Stimulated activated CD8-positive, alpha-beta memory T cell treated with anti-CD3 and anti-CD28 coated beads, Interleukin-15, amount 100 ng/mL, for 48 hours (primary cell): ENCODE results near the gene KRTAP2-2.

ENCODE experiments used
- DNase-seq, 2 donors: peaks; one replicate each; pipeline ENCODE4 v3.0.0-alpha.2; 2020; ENCODE audit warnings: low read depth in 2 of 2

KRTAP2-2 gene

DNA sequence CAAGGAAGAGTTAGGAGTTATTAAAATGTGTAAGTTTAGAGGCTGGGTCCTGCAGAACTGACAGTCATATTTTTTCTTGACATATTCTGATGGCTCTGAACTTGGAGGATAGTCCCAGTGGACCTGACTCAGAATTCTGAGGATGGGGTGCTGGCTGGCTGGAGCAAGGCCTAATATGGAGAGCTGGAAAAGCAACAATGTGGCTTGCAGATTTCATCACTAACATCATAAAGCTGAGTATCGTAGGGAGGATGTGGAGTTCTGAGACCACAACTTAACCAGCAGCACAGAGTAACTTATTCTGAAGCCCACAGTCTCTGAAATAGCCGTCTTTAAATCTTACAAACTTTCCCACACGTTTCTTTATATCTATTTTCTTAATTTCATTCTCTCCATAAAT, 30.3 kb downstream of the KRTAP2-2 start:
- DNase-seq = no peak

DNA sequence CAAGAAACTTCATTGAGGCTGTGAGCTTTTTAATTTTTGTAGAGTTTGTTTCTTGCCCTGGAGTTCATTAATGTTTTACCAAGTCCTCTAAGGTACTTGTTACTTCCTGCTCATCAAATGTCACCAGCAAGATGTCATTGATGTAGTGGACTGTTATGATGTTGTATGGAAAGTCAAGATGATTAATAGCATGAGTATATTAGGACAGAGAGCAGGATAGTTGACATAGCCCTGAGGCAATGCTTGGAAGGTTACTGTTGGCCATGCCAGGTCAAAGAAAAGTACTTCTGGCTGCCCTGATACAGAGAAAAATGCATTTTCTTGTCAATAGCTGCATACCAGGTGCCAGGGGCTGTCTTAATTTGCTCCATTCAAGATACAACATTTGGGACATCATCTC, 34.7 kb downstream of the KRTAP2-2 start:
- DNase-seq = no peak

GRCh38 chr17:41019415-41019814, 35.6 kb downstream of the KRTAP2-2 start:
- DNase-seq = no peak

DNA sequence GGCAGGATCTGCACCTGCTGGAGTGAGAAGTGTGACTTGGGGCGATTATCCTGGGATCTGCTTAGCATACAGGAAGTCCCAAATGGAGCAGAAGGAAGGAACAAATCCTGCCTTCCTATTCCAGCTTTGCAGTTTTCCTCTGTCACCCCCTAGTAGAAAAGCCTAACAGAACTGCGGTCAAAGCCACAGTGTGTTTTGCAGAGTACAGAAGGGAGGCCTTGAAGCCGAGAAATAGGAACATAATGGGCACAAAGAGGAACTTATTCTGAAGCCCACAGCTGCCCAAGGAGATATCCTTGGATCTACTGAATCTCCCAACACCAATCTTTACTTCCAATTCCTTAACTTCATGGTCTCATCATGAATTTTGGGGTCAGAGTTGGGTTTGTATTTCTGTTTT, 36.5 kb downstream of the KRTAP2-2 start:
- DNase-seq = no peak

- no peak for DNase-seq
Observed at GRCh38 chr17:41016578-41017215, 38.3 kb downstream of the KRTAP2-2 start.

- no peak for DNase-seq
Observed at GRCh38 chr17:41015454-41015853, 39.6 kb downstream of the KRTAP2-2 start.

DNA sequence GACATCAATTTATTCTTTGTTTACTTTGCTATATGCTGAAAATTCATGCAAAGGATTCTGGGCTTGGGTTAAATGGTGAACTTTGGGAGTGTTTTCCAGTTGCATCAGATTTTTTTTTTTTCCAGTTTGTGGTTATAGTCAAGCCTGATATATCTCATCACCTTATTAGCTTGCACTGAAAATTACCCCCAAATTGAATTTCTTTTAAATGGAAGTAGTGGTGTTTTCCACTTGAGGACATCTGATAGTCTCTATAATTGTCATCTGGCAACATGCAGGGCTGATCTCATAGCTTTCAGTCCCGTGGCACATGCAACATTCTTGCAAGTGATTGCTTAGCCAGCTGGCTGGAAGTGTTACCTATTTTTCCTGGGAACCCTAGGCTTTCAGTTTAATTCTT, 41.4 kb downstream of the KRTAP2-2 start:
- no peak for DNase-seq

DNA sequence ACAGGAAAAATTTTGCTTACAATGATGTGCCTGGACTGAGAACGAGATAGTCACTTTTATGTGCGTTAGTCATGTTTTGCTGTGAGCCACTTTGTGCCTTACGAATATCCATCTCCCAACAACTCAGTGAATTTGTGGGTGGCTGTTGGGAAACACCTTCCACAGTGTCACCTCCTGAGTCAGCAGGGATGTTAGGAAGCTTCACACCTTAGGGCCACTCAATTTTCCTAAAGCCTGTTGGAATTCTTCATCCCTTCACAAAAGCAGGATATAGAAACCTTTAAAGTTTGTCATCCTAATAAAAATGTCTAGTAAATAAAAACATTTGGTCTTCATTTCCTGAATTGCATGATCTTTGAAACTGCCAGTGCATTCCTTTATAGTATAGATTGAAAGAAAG, 41.8 kb downstream of the KRTAP2-2 start:
- no peak for DNase-seq

- DNase-seq = no peak
Observed at GRCh38 chr17:41012326-41013120, 42.5 kb downstream of the KRTAP2-2 start.

GRCh38 chr17:41010441-41010840, 44.6 kb downstream of the KRTAP2-2 start:
- DNase-seq = no peak

DNA sequence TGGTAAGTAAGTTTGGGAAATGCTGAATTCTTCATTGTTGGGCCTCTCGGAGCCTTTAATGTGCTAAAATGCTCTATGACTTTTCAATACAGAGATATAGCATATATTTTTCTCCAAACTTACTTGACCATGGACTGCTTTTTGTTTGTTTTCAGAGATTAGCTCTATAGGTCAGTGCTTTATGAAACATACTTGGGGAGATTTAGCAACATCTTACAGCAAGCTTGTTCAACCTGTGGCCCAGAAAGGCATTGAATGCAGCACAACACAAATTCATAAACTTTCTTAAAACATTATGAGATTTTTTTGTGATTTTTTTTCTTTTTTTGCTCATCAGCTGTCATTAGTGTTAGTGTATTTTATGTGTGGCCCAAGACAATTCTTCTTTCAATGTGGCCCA, 45.1 kb downstream of the KRTAP2-2 start:
- DNase-seq = no peak

DNA sequence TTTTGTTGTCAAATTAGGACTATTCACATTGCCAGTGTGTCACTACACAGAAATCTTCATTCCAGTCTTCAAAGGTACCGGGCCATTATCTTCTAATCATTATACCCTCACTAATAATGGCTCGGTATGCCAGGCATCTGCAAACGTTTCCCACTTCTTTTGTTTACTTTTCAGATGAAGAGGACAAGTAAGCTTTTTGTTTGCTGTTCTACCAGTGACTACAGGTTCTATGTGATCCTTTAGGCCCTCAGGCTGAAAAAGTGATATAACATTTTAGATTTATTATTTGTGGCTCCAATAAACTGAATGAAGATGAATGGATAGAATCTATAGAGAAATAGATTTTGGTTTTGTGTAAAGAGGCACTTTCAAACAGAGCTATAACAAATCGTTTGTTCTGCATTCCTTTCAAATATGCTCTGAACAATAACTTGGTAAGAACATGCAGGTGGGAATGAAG, 45.7 kb downstream of the KRTAP2-2 start:
- no peak for DNase-seq

GRCh38 chr17:41008811-41009210, 46.2 kb downstream of the KRTAP2-2 start, which contains the start of gene KRTAP3-1:
Gene KRTAP3-1 (minus strand): TSS chr17:41009128. CDS start chr17:41009074, 54 bp downstream.
- DNase-seq = no peak
